SH-SY5Y (cell line): ENCODE data around the gene ABLIM2.

Experiments used
- GATA2 ChIP-seq: IDR thresholded peaks from 2 replicates; pipeline ENCODE4 v1.6.1; 2011; ENCODE audit warnings: mild to moderate bottlenecking, low read depth, low read length
- GATA3 ChIP-seq: IDR thresholded peaks from 2 replicates; pipeline ENCODE4 v1.6.1; 2011; ENCODE audit warnings: low read depth, mild to moderate bottlenecking, low read length, moderate library complexity

DNA sequence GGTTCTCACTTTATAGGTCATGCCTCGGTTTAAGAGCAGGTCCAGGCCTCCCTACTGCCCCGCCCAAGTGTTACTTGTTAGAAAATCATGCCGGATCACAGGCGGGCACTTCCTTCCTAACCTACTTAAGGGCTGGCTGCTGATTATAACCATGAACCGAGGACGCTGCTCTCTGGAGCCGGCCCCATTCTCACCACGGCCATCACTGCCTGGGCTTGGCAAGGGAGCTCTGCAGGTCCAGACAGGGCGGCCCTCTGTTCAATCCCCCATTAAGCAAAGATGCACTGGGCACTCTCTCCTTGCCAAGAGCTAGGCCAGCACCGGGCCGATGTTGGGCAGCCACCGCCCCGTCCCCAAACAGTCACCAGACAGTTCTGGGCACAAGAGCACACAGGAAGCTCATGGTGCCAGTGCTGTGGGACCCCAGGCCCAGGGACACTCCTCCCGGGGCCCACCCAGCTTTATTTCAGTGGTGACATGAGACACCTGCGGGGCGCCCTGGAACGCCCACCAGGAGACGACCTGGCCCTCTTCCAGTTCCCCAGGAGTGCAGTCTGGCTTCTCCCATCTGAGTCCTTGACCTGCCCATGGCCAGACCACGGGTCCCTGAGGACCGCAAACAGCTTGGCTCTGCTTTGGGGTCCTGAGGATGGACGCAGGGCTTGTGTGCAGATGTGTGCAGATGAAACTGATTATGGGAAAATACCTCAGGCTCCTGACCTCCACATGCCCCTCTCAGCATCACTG lies 44.0 kb downstream of the ABLIM2 start:
- no peak for TF ChIP-seq GATA3
- no peak for TF ChIP-seq GATA2
